Measurements from ENCODE around the gene MFN2.

DNA sequence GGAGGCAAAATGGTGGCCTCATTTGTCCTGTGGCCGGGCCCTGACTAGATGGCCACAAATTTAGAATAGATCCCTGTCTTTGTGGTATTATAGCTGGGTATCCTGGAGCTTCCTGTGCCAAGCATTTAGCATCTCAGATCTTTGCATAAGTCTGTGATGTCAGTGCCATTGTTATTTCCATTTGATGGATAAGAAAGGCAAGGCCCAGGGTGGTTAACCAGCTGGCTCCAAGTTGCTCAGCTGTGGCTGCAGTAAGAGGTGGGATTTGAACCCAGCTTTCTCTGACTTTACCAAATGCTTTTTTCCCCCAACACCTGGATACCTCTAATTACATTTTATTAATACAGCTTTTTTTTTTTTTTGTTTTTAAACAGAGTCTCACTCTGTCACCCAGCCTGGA, 71.1 kb downstream of the MFN2 start:
- no peak for TF ChIP-seq TAF1 (IDR thresholded peaks at IDR 0.05; ENCODE audit: borderline replicate concordance, low read depth, low read length)
- TF ChIP-seq, protein P1, sequence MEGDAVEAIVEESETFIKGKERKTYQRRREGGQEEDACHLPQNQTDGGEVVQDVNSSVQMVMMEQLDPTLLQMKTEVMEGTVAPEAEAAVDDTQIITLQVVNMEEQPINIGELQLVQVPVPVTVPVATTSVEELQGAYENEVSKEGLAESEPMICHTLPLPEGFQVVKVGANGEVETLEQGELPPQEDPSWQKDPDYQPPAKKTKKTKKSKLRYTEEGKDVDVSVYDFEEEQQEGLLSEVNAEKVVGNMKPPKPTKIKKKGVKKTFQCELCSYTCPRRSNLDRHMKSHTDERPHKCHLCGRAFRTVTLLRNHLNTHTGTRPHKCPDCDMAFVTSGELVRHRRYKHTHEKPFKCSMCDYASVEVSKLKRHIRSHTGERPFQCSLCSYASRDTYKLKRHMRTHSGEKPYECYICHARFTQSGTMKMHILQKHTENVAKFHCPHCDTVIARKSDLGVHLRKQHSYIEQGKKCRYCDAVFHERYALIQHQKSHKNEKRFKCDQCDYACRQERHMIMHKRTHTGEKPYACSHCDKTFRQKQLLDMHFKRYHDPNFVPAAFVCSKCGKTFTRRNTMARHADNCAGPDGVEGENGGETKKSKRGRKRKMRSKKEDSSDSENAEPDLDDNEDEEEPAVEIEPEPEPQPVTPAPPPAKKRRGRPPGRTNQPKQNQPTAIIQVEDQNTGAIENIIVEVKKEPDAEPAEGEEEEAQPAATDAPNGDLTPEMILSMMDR (IDR thresholded peaks at IDR 0.05): no peak

Measured in SK-N-SH (cell line).